GM12878 (cell line): ENCODE measurements around the gene SLC51A.

Source experiments
- CHD2 ChIP-seq: IDR thresholded peaks from 2 replicates; pipeline ENCODE4 v1.6.1; 2011; ENCODE audit warnings: low read depth, low read length, improper control_type of control experiment, borderline replicate concordance
- CREM ChIP-seq: IDR thresholded peaks from 2 replicates; pipeline ENCODE4 v1.6.1; 2014; ENCODE audit warnings: antibody characterized with exemption, low read depth
- CTCF ChIP-seq, 3 experiments: IDR thresholded peaks in 2 of 3; conservative IDR thresholded peaks in 1 of 3; 2 replicates each; pipeline ENCODE4 v1.5.1; 2011; ENCODE audit warnings: low read depth in 3 of 3, low read length in 3 of 3, mild to moderate bottlenecking in 3 of 3, control low read depth in 2 of 3, moderate library complexity in 2 of 3, inconsistent platforms in 1 of 3, mixed read lengths in 1 of 3; ENCODE audit not compliant: control insufficient read depth in 2 of 3, insufficient read depth in 1 of 3; ENCODE audit errors: extremely low read depth in 1 of 3
- ELK1 ChIP-seq: IDR thresholded peaks from 2 replicates; pipeline ENCODE4 v1.6.1; 2012; ENCODE audit warnings: low read depth, low read length, improper control_type of control experiment
- MYC ChIP-seq: IDR thresholded peaks from 2 replicates; pipeline ENCODE4 v1.6.1; 2011; ENCODE audit warnings: mild to moderate bottlenecking, low read length, moderate library complexity, inconsistent platforms; ENCODE audit not compliant: insufficient read depth, insufficient replicate concordance, insufficient read length, severe bottlenecking
- NR2C2 ChIP-seq: IDR thresholded peaks from 2 replicates; pipeline ENCODE4 v1.6.1; 2011; ENCODE audit warnings: borderline replicate concordance, low read depth; ENCODE audit not compliant: control insufficient read depth, insufficient read length
- POLR2AphosphoS5 ChIP-seq: IDR thresholded peaks from 2 replicates; pipeline ENCODE4 v1.6.1; 2011; ENCODE audit warnings: mild to moderate bottlenecking, low read length, inconsistent platforms
- POU2F2 ChIP-seq: IDR thresholded peaks from 3 replicates; pipeline ENCODE4 v1.6.1; 2011; ENCODE audit warnings: low read depth, mild to moderate bottlenecking, low read length, borderline replicate concordance
- TCF12 ChIP-seq: IDR thresholded peaks from 2 replicates; pipeline ENCODE4 v1.6.1; 2011; ENCODE audit warnings: low read depth, mild to moderate bottlenecking, low read length
- TCF7 ChIP-seq: IDR thresholded peaks from 2 replicates; pipeline ENCODE4 v1.6.1; 2014; ENCODE audit warnings: antibody characterized with exemption, borderline replicate concordance
- ZBTB11 ChIP-seq: fragments of 450-650 bp; formaldehyde crosslinking; IDR thresholded peaks from 2 replicates; pipeline ENCODE4 v1.5.0; 2022; ENCODE audit warnings: mild to moderate bottlenecking, missing genetic modification characterization
- TF ChIP-seq, protein P1 (sequence below): IDR thresholded peaks from 2 replicates; pipeline ENCODE4 v1.6.1; 2011; ENCODE audit warnings: low read depth, mild to moderate bottlenecking, low read length, moderate library complexity, borderline replicate concordance; ENCODE audit errors: extremely low read depth
- TF ChIP-seq, protein P2 (sequence below): IDR thresholded peaks from 2 replicates; pipeline ENCODE4 v1.6.1; 2011; ENCODE audit warnings: low read depth, low read length, improper control_type of control experiment, borderline replicate concordance
- TF ChIP-seq, protein P3 (sequence below): fragments of 450-650 bp; IDR thresholded peaks from 2 replicates; pipeline ENCODE4 v1.6.1; 2018; ENCODE audit warnings: borderline replicate concordance, mild to moderate bottlenecking; ENCODE audit not compliant: partially characterized antibody

- TF ChIP-seq CTCF (IDR thresholded peaks at IDR 0.05 in 2 of 3, conservative IDR thresholded peaks at IDR 0.05 in 1 of 3; ENCODE audit: control insufficient read depth in 2 of 3, extremely low read depth in 1 of 3, insufficient read depth in 1 of 3, low read depth in 3 of 3, low read length in 3 of 3) (no peak), TCF12 (no peak), ELK1 (no peak), ZBTB11 (no peak), NR2C2 (no peak), POLR2AphosphoS5 (no peak), CHD2 (no peak), TCF7 (no peak), POU2F2 (no peak), CREM (no peak), MYC (no peak)
- TF ChIP-seq, protein P1, sequence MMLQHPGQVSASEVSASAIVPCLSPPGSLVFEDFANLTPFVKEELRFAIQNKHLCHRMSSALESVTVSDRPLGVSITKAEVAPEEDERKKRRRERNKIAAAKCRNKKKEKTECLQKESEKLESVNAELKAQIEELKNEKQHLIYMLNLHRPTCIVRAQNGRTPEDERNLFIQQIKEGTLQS = no peak
- TF ChIP-seq, protein P2, sequence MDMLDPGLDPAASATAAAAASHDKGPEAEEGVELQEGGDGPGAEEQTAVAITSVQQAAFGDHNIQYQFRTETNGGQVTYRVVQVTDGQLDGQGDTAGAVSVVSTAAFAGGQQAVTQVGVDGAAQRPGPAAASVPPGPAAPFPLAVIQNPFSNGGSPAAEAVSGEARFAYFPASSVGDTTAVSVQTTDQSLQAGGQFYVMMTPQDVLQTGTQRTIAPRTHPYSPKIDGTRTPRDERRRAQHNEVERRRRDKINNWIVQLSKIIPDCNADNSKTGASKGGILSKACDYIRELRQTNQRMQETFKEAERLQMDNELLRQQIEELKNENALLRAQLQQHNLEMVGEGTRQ = no peak
- TF ChIP-seq, protein P3, sequence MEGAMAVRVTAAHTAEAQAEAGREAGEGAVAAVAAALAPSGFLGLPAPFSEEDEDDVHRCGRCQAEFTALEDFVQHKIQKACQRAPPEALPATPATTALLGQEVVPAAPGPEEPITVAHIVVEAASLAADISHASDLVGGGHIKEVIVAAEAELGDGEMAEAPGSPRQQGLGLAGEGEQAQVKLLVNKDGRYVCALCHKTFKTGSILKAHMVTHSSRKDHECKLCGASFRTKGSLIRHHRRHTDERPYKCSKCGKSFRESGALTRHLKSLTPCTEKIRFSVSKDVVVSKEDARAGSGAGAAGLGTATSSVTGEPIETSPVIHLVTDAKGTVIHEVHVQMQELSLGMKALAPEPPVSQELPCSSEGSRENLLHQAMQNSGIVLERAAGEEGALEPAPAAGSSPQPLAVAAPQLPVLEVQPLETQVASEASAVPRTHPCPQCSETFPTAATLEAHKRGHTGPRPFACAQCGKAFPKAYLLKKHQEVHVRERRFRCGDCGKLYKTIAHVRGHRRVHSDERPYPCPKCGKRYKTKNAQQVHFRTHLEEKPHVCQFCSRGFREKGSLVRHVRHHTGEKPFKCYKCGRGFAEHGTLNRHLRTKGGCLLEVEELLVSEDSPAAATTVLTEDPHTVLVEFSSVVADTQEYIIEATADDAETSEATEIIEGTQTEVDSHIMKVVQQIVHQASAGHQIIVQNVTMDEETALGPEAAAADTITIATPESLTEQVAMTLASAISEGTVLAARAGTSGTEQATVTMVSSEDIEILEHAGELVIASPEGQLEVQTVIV = no peak
Observed at GRCh38 chr3:196219970-196220311, 3.6 kb downstream of the SLC51A start.
